GM19463 (cell line): ENCODE results near the gene NTSR1.

Experiments used
- ATAC-seq: cut with Tn5 transposase; IDR thresholded peaks from one replicate; pipeline ENCODE4 v1.9.1; 2021; ENCODE audit warnings: mild to moderate bottlenecking, moderate library complexity; ENCODE audit not compliant: unreplicated experiment

Gene NTSR1

GRCh38 chr20:62811720-62812119, 103.1 kb downstream of the NTSR1 start:
- no peak for ATAC-seq
